Measurements from ENCODE around the gene PRSS23. TPM values are rescaled to one million over a fixed set of nuclear protein-coding genes. Genes with fewer than 3 reads are reported as not detected.

The PRSS23 gene
- total and polyA plus RNA-seq, 10 of the 15 experiments (the other 5 are each of a cell fraction or from before 2014, with no cell fraction given), result 0.03 to 0.39 (median 0.16) TPM; not detected in 5

DNA sequence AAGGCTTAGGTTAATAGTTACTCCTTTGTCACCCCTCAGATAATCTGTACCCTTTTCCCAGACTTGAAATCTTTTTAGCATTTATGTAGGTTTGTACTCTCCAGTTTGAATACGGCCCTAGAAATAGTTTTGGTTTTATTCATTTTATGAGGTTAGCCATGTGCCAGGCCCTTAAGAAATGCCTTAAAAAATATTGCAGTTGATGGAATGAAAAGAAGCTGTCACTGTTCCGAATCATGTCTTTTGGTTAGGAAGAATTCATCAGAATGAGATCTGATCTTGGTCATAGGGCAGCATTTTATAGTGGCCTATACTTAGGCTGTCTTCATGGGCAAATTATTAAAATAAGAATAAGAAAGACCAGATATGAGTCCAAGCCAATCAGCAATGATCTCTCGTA is 14.8 kb upstream of the PRSS23 start:
- BruUV-seq (replicated peaks), result no TSS peak
- no peaks in the 10 kb centered on the region for H3K36me3 ChIP-seq (ENCODE audit: control insufficient read depth in 2 of 2, insufficient read depth in 2 of 2, low read length in 1 of 2)
- no peak overlapping the region for H3K4me2 ChIP-seq (ENCODE audit: control insufficient read depth, insufficient read depth)
- H3K4me3 ChIP-seq, result no peak overlapping the region
- ChIA-PET RAD21 (ENCODE audit: unreplicated experiment) (no interaction called here), CTCF (no interaction called here), POLR2A (no interaction called here), SMC1A (ENCODE audit: uncharacterized antibody, unreplicated experiment) (no interaction called here)
- no peaks in the 10 kb centered on the region for H3K9me3 ChIP-seq (replicated peaks; ENCODE audit: control insufficient read depth, insufficient read depth, low read length)
- TF ChIP-seq HSF1 (IDR thresholded peaks at IDR 0.05; ENCODE audit: low read depth, low read length) (no peak), SUZ12 (IDR thresholded peaks at IDR 0.05; ENCODE audit: unreplicated experiment) (no peak), MEF2B (IDR thresholded peaks at IDR 0.05; ENCODE audit: partially characterized antibody, poor library complexity, severe bottlenecking) (no peak), RAD21 (IDR thresholded peaks at IDR 0.05; ENCODE audit: insufficient read depth, low read depth, low read length) (no peak), RFX5 (IDR thresholded peaks at IDR 0.05; ENCODE audit: low read depth, low read length) (no peak), ZNF274 (IDR thresholded peaks at IDR 0.05; ENCODE audit: insufficient read depth, insufficient read length) (no peak), TCF3 (IDR thresholded peaks at IDR 0.05; ENCODE audit: borderline replicate concordance, insufficient read depth, low read depth, low read length) (no peak), POLR2AphosphoS2 (IDR thresholded peaks at IDR 0.05; ENCODE audit: low read depth, low read length) (no peak), SIX5 (IDR thresholded peaks at IDR 0.05; ENCODE audit: low read depth, low read length, severe bottlenecking) (no peak), BRCA1 (IDR thresholded peaks at IDR 0.05; ENCODE audit: low read depth, low read length) (no peak), STAT1 (conservative IDR thresholded peaks at IDR 0.05) (no peak), SKIL (IDR thresholded peaks at IDR 0.05; ENCODE audit: low read depth, poor library complexity, severe bottlenecking) (no peak)
- TF ChIP-seq, protein P1, sequence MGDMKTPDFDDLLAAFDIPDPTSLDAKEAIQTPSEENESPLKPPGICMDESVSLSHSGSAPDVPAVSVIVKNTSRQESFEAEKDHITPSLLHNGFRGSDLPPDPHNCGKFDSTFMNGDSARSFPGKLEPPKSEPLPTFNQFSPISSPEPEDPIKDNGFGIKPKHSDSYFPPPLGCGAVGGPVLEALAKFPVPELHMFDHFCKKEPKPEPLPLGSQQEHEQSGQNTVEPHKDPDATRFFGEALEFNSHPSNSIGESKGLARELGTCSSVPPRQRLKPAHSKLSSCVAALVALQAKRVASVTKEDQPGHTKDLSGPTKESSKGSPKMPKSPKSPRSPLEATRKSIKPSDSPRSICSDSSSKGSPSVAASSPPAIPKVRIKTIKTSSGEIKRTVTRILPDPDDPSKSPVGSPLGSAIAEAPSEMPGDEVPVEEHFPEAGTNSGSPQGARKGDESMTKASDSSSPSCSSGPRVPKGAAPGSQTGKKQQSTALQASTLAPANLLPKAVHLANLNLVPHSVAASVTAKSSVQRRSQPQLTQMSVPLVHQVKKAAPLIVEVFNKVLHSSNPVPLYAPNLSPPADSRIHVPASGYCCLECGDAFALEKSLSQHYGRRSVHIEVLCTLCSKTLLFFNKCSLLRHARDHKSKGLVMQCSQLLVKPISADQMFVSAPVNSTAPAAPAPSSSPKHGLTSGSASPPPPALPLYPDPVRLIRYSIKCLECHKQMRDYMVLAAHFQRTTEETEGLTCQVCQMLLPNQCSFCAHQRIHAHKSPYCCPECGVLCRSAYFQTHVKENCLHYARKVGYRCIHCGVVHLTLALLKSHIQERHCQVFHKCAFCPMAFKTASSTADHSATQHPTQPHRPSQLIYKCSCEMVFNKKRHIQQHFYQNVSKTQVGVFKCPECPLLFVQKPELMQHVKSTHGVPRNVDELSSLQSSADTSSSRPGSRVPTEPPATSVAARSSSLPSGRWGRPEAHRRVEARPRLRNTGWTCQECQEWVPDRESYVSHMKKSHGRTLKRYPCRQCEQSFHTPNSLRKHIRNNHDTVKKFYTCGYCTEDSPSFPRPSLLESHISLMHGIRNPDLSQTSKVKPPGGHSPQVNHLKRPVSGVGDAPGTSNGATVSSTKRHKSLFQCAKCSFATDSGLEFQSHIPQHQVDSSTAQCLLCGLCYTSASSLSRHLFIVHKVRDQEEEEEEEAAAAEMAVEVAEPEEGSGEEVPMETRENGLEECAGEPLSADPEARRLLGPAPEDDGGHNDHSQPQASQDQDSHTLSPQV (IDR thresholded peaks at IDR 0.05), result no peak
- no peak overlapping the region for H2AFZ ChIP-seq (ENCODE audit: control insufficient read depth, low read depth, low read length)
- ATAC-seq (no peak), DNase-seq (ENCODE audit: low read depth, low spot score) (no peak), FAIRE-seq (no peak)
- H3K9ac ChIP-seq (ENCODE audit: control insufficient read depth, insufficient read depth, low read length), result no peak overlapping the region
- H3K79me2 ChIP-seq (ENCODE audit: control insufficient read depth, insufficient read depth, low read length), result no peaks in the 10 kb centered on the region
- intact Hi-C loops (cut with micrococcal nuclease; ENCODE audit: unreplicated experiment), result no loop called here
- no peaks in the 10 kb centered on the region for H3K27me3 ChIP-seq (replicated peaks in 1 of 2; ENCODE audit: control insufficient read depth in 2 of 2, insufficient read depth in 2 of 2, low read length in 1 of 2)
- 27% methylated on average over 3 of the region's 3 CpGs for WGBS (ENCODE audit: insufficient coverage, insufficient replicate concordance, low lambda C conversion rate, missing lambda C conversion rate)
- H3K27ac ChIP-seq (ENCODE audit: control insufficient read depth, insufficient read depth), result no peak overlapping the region
- in situ Hi-C loops (cut with MboI), result no loop called here
- no peaks in the 10 kb centered on the region for H4K20me1 ChIP-seq (ENCODE audit: control insufficient read depth, insufficient read depth)
- no peaks in the 10 kb centered on the region for H3K4me1 ChIP-seq (ENCODE audit: control insufficient read depth, insufficient read depth, low read length)
